Bone marrow (tissue), 2 donors: ENCODE results near the gene MRTO4.
"Not testable (repeated sequence)": the region's sequence is repeated elsewhere in the genome, so short reads cannot be mapped to it uniquely, and the experiment has no call there.

Experiments
- DNase-seq, 2 donors: peaks; one replicate each; lab custom pipeline; 2025; lab: John Stamatoyannopoulos, UW

MRTO4 gene

GRCh38 chr1:19270343-19270730, 18.7 kb downstream of the MRTO4 start:
- not testable (repeated sequence) for DNase-seq

- no peak for DNase-seq
Measured at GRCh38 chr1:19272064-19272463, 20.5 kb downstream of the MRTO4 start.

- DNase-seq = no peak
Measured at GRCh38 chr1:19273106-19273843, 21.7 kb downstream of the MRTO4 start.

GRCh38 chr1:19273844-19274531, 22.4 kb downstream of the MRTO4 start:
- not testable (repeated sequence) for DNase-seq

- DNase-seq = no peak
Measured at GRCh38 chr1:19274636-19275035, 23.0 kb downstream of the MRTO4 start.

- no peak for DNase-seq
Measured at GRCh38 chr1:19283891-19284290, 32.3 kb downstream of the MRTO4 start.

- DNase-seq = no peak
Measured at GRCh38 chr1:19284881-19285280, 33.3 kb downstream of the MRTO4 start.

- not testable (repeated sequence) for DNase-seq
Measured at GRCh38 chr1:19285366-19285765, 33.8 kb downstream of the MRTO4 start.

GRCh38 chr1:19285807-19286206, 34.2 kb downstream of the MRTO4 start:
- not testable (repeated sequence) for DNase-seq

- DNase-seq = no peak
Measured at GRCh38 chr1:19287436-19288185, 36.0 kb downstream of the MRTO4 start.

GRCh38 chr1:19288324-19289241, 37.0 kb downstream of the MRTO4 start, which contains the start of gene AKR7A3:
TSS of gene AKR7A3 (minus strand) at chr1:19288770. CDS start at chr1:19288709, 61 bp downstream.
- peak in 1 of 2 donors; percentile 4 for DNase-seq

GRCh38 chr1:19289244-19289643, 37.6 kb downstream of the MRTO4 start:
- DNase-seq = no peak

GRCh38 chr1:19294638-19295037, 43.0 kb downstream of the MRTO4 start:
- DNase-seq = no peak

GRCh38 chr1:19300211-19300610, 48.6 kb downstream of the MRTO4 start:
- DNase-seq = no peak

GRCh38 chr1:19304081-19304480, 52.5 kb downstream of the MRTO4 start:
- not testable (repeated sequence) for DNase-seq

GRCh38 chr1:19305880-19306279, 54.3 kb downstream of the MRTO4 start:
- DNase-seq = no peak

- DNase-seq = no peak
Measured at GRCh38 chr1:19306941-19307340, 55.3 kb downstream of the MRTO4 start.

- DNase-seq = no peak
Measured at GRCh38 chr1:19307794-19308508, 56.3 kb downstream of the MRTO4 start.

- no peak for DNase-seq
Measured at GRCh38 chr1:19308509-19308907, 56.9 kb downstream of the MRTO4 start.

GRCh38 chr1:19309123-19309813, 57.7 kb downstream of the MRTO4 start:
- no peak for DNase-seq
